ENCODE data around the gene FOXJ3.

Gene FOXJ3

GRCh38 chr1:42139444-42139843 is 195.6 kb downstream of the FOXJ3 start:
- no peak for DNase-seq

- no peak for DNase-seq
These were observed 196.4 kb downstream of the FOXJ3 start for GRCh38 chr1:42138586-42138985.

- DNase-seq = no peak
These were observed 197.3 kb downstream of the FOXJ3 start for GRCh38 chr1:42137766-42138165.

- DNase-seq = no peak
These were observed 198.6 kb downstream of the FOXJ3 start for GRCh38 chr1:42136466-42136865.

- DNase-seq = no peak
These were observed 199.6 kb downstream of the FOXJ3 start for GRCh38 chr1:42135426-42135825.

GRCh38 chr1:42133809-42134526 is 201.1 kb downstream of the FOXJ3 start:
- no peak for DNase-seq

- no peak for DNase-seq
These were observed 201.6 kb downstream of the FOXJ3 start for GRCh38 chr1:42133390-42133789.

GRCh38 chr1:42130061-42130660 is 204.9 kb downstream of the FOXJ3 start:
- no peak for DNase-seq

- no peak for DNase-seq
These were observed 206.1 kb downstream of the FOXJ3 start for GRCh38 chr1:42128964-42129363.

- no peak for DNase-seq
These were observed 206.5 kb downstream of the FOXJ3 start for GRCh38 chr1:42128499-42128898.

GRCh38 chr1:42127767-42128166 is 207.3 kb downstream of the FOXJ3 start:
- DNase-seq = no peak
